NCI-H2107 (cell line): Measurements from ENCODE around the gene PTOV1.

Source experiments
- DNase-seq: peaks from one replicate; lab custom pipeline; 2025; lab: John Stamatoyannopoulos, UW

Gene PTOV1

DNA sequence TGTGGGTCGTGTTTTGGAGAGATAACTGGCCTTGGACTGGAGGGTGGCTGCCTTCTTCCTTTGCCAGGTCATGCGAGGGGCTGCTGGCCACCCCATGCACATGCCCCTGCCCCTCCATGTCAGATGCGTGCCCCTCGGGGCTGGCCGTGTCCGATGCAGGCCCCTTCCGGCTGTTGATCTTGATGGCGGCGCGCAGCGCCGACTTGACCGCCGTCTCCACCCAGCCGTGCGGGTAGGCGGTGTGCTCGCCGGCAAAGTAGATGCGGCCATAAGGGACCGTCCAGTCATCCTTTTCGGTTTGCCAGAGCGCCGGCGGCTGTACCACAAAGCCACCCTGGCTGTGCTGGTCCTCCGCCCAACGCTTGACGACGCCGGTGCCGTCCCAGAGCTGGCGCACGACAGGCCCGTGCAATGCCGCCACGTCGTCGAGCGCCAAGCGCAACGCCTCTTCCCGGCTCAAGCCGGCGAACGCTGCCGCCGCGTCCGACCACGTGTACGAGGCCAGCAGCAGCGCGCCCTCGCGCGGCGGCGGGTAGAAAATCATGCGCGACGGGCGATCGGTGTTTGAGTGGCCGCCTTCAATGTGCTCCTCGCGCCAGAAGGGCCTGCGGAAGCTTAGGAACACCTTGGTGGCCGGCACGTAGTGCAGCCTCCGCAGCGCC lies 38.9 kb downstream of the PTOV1 start:
- no peak for DNase-seq

DNA sequence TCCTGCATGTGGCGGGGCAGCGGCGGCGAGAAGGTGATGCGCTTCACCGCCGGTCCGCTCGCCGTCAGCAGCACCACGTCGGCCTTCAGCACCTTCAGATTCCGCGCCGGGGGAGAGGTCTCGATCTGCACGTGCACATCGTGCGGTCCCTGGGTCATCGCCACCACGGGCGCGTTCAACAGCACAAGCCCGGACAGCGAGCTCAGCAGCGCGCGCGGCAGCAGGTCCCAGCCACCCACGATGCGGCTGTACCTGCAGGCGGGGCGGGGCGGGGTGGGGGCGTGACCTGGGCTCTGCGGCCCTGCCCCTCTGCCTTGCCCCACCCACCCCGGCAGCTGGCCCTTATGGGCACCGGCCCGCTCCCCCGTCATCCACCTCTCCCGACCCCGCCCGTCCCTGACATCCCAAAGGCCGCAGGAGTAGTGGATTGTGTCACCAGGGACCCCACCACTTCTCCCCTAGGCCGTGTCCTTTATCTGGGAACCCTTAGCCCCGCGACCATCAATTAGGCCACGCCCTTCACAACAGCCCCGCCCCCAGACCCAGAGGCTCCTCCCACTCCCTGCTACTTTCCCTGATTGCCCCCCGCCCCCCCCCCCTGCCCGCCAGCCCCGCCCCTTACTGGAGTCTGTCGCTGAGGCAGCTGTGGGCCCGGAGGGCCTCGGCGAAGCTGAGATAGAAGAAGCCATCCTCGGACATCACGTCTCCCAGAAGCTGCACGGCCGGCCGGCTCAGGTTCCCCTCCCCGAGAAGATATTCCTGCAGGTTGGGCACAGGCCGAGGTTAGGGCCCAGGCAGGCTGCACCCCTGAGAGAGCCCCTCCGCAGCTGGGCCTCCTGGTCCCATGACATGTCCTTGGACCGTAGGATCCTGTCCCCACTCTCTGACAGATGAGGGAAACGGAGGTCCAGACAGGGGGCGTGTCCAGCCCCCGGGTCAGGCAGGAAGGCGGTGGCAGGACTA lies 39.7 kb downstream of the PTOV1 start:
- DNase-seq: no peak

DNA sequence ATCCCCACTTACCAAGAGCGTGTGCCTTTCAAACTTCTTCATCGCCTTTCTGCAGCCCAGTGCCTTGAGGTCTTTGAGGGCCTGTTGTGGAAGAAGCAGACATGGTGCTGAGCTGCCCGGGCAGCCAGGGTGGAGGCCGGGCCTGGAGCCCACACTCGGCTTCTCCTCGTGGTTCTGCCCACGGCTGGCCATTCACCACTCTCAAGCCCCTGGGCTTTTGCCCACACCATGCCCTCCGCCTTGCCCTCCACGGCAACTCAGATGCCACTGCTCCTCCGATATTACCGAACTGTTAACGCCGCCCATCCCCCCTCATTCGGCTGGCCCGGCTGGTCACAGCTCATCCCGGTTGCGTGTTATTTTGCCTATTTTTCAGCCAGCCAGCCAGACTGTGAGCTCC lies 40.4 kb downstream of the PTOV1 start:
- no peak for DNase-seq

DNA sequence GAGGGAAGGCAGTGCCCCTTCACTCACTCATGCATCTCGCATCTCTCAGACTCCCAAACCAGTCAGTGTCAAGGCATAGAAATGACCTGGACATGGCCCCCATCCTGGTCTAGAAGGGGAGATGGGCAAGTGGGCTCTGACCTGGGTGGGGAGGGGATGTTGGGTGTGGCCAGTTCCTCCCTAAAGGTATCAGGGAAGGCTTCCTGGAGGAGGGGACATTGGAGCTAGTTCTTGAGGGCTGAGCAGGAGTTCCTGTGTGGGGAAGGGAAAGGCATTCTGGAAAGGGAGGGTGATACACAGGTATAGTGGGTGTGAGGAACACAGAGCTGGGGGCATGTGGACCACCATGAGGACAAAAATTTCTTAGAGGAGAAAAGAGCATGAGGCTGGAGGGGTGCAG lies 41.8 kb downstream of the PTOV1 start:
- DNase-seq: no peak

DNA sequence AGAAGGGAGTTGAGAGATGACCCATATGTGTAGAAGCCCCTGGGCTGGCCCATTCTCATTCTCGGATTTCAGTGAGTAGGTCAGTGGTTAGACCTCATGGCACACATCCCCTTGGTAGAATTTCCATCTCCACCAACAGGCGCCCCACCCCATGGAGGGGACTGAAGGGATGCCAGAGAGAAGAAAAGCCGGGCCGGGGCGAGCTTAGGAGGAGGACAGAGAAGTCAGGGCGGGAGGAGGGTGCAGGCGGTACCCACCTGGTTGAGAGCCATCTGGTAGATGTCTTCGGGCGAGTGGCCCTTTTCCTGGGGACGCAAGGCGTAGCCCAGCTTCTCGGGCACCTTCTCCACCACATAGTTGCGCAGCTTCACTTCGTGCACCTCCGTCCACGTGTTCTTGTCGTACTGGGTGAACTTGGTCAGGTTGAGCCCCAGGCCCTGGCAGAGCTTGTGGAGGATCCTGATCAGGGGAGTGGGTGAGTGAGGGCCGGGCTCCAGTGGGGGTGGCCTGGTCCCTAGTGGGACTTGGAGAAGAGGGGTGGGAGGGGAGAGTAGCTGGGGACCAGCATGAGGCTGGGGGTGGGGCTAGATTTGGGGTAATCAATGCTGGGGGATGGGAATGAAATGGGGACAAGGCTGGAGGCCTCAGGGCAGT lies 43.2 kb downstream of the PTOV1 start:
- no peak for DNase-seq

DNA sequence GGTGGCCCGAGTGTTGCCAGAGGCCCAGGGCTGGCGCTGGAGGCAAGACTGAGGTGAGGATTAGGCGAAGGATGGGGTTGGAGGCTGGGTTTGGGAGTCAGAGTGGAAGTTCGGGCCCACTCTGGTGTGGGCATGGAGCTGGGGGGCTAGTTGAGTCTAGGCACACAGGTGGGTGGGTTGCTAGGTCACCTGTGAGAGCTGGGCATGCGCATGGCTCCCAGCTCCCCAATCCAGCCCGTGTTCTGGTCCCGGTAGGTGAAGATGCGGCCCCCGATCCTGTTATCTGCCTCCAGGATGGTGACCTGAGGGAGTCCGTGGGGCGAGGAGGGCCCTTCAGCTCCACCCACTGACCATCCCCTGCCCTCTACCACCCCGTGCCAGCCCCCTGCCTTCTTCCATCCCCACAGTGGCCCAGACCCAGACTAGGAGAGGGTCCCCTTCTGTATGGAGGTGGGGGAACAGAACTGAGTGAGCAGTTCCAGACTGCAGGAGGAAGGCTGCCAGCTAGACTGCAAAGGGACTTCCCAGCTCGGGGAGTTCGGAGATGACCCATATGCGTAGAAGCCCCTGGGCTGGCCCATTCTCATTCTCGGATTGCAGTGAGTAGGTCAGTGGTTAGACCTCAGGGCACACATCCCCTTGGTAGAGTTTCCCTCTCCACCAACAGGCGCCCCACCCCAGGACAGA lies 44.1 kb downstream of the PTOV1 start:
- no peak for DNase-seq

DNA sequence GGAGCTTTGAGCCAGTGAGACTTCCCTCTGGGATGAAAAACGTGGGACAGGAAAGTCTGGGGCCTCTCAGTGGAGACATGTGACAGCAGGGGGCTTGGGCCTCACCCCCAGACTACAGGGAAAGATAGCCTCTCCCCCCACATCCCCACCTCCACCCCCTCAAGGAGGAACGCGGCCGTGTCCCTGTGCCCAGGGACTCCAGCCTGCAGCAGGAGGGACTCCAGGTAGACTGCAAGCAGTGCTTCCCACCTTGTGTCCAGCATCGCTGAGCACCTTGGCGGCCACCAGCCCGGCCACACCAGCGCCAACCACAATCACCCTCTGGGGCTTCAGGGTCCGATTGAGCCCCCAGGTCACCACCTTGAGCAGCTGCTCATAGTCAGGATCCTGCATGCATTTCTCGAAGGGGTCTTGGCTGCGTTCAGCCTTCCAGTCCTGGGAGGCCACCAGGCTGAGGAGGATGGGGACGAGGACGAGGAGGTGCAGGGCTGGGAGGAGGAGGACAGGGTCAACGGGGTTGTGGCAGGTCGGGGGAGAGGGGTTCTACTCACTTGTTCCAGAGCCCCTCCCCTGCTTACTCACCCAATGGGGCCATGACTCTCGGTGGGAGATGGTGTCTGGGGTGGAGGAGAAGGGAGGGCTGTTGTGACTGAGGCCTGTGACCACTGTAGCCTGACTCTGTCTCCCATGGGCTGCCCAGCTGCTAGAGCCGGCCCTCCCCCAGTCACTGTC lies 44.8 kb downstream of the PTOV1 start:
- DNase-seq: no peak

DNA sequence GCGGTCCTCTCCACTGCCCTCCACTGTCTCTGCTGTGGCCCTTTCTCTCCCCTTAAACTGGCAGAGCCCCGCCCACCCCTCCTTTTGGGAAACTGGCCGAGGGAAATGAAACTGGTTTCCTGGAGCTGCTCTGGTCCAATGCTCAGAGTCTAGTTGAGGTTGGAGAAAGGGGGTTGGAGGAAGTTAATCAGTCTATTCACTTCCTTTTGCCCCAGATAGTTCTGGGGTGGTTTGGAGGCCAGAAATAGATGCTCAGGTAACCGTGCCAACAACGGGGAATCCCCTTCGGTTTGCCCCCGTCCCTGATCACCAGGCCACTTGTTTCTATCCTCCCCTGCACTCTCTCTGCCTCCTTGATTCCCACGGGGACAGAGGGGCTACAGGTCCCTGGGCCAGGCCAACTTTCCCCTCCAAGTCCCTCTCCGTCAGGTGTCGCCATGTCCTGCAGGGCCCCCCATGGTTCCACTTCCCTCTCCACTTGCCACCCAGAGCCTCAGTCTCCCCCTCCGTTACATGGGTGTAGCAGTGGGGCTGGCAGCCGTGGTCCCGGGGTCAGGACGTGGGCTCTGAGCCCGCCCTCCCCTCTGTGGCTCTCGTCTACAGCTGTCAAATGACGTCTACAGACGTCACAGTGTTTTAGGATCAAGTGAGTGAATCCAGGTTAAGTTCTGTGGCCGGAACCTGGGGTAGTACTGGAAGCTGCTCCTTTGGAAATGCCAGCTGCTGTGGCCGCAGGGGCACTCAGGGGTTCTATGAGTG lies 46.1 kb downstream of the PTOV1 start, which contains the start of gene IL4I1:
Gene IL4I1 (minus strand): TSS at position 25 of the 759 bp plus-strand sequence. CDS start 727 bp downstream, outside the sequence.
- DNase-seq: no peak

DNA sequence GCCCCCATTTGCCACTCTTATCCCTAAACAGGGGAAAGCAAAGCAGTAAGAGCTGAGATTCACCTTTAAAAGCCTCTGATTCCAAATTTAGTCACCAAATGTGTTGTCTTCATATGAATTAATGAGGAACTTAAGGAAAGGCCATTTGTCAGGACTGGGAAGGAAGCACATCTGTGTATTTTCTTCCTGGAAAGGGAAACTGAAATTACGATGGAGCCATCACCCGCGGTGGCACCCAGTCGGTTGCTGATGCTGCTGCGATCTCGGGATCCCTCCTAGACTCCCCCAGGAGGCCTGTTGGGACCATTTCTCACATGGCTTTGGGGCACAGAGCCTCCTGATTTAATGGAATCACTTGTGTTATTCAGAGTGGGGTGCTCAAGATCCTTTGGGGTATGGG lies 53.2 kb downstream of the PTOV1 start:
- DNase-seq: no peak

DNA sequence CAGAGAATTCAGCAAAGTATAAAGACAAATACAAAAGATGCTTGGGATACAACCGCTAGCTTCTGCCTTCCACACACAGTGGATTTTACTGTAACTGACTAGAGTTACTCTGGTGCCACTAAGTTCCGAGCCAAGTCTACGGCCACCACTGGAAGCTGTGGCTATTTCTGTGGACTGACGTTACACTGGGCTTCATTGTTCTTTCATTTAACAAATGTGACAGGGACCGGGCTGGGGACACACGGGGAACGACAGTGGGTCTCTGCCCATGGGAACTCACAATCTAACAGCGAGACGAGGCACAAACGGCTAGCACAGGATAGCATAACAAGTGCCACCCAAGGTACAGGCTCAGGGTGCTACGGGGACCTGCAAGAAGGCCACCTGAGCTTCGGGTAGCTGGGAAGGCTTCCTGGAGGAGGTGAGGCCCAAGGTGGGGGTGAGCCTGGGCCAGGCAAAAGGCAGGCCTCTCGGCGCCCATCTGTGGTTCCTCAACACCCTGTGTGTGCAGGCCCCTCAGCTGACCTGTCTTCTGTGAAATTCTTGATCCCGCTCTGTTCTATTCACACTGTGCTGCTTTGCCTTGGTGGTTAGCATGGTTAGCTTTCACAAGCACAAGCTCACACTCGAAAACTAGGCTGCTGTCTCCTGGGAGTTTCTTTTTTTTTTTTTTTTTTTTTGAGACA lies 56.1 kb downstream of the PTOV1 start:
- DNase-seq: no peak

DNA sequence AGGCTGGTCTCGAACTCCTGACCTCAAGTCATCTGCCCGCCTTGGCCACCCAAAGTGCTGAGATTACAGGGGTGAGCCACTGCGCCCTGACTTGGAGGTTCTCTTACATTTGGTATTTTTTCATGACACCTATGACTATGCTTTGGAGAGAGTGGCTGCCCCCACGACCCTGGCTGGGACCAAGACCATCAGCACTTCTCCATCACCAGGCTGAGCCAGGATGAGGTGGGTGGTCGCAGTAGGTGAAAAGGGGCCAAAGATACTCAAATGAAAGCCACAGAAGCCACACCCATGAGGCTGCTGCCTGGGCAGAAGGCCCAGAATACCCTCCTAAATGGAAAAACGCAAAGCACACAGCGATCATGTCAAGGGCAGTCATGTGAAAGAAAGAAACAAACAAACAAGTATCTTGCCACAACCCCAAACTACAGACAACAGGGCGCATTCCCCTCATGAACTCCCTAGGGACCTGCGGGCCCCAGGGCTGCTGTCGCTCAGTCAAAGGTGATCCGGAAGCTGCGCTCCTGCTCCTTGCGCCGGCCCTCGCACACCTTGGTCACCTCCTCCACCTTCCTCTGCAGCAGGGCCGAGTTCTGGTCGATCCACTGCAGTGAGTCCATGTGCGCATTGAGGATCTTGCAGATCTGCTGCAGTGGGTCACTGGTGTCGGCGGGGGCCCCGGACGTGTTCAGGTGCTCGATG lies 56.9 kb downstream of the PTOV1 start:
- DNase-seq: no peak

DNA sequence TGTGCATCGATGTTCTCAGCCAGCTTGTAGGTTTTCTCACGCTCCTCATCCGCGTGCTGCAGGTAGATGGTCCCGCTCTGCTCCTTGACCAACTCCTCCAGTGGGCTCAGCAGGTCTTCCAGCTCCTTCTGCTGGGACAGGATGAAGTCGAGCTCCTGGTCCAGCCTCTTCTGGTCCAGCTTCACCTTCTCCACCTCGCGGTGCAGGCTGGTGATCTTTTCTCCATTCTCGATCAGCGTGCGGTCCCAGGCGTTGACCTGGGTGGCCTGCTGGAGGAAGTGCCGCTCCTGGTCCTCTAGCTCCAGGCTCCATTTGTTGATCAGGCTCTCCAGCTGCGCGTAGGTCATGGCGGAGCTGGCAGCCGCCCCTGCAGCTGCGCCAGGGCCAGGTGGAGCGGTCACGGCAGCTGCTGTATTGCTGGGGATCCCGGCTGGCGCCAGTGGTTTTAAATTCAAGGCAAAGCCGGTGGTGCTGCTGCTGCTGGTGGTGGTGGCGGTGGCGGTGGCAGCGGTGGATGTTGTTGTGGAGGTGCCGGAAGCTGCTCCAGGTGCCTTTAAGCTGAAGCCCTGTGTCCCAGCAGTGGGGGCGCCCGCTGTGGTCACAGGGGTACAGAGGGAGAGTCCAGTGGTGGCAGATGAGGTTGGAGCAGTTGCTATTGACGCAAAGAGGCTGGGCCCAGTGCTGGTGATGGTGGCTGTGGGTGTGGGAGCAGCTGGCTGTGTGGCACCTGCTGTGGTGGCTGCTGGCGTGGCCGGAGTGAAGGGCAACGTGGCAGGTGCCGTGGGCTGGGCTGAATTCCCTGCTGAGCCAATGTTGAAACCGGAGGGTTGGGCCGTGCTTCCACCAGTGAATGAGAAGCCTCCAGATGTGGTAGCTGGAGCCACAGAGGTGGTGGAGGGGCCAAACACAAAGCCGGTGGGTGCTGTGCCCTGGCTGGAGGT lies 57.8 kb downstream of the PTOV1 start:
- DNase-seq: no peak

DNA sequence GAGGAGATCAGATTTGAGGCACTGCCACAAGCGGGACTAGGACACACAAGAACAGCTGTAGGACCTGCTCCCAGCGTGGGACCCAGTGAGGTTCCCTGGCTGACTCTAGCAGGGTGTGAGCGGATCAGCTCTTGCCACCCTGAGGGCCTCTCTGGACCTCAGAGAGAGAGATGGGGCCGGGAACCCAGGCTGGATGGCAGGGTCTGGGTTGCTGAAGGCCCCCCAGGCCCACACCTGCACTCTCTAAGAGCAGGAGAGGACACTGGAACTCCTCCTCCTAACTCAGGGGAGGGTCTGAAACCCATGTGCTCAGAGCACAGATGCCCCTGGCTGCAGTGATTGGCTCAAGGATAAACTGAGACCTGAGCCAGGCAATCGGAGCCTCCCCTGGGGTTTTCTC lies 59.2 kb downstream of the PTOV1 start:
- no peak for DNase-seq
